Measurements from ENCODE around the gene RALBP1.
"Not testable (repeated sequence)": the region's sequence is repeated elsewhere in the genome, so short reads cannot be mapped to it uniquely, and the experiment has no call there.

Gene RALBP1

GRCh38 chr18:9454061-9454703 lies 21.1 kb upstream of the RALBP1 start:
- DNase-seq (ENCODE audit: low read depth), result no peak

DNA sequence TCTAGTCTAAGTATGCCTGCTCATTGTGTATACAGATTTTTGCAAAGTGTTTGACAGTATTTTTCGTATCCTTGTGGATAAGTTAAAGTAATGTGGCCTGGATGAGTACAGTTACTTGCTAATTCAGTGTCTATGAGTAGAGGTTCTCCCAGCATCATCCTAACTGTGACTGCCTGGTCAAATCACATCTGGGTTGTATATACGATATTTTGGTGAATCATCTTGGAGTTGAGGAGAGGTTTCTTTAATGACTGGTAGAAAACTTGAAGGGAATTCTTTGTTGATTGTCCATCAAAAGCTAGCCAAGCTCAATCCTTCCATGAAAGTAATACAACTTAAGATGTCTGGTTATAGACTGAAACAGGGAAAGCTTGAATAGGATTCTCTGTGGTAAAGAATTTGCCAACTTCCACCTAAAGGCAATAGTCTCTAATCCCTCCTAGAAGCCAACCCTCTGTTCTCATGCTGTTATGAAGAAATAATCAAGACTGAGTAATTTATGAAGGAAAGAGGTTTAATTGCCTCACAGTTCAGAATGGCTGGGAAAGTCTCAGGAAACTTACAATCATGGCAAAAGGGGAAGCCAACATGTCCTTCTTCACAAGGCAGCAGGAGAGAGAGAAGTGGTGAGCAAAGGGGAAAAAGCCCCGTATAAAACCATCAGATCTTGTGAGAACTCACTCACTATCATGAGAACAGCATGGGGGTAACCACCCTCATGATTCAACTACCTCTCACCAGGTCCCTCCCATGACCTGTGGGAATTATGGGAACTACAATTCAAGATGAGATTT lies 19.4 kb upstream of the RALBP1 start:
- no peak for DNase-seq (ENCODE audit: low read depth)

GRCh38 chr18:9466127-9466526 lies 9.2 kb upstream of the RALBP1 start:
- DNase-seq (ENCODE audit: low read depth), result no peak

DNA sequence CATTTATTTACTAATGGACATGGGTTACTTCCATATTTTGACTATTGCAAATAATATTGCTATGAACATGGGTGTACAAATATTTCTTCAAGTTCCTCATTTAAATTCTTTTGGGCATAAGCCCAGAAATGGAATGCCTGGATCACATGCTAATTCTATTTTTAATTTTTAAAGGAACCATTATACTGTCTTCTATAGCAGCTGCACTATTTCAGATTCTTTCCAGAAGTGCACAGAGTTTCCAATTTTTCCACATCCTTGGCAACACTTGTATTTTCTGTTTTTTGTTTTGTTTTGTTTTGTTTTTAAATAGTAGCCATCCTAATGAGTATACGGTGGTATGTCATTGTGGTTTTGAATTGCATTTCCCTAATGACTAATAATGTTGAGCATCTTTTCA lies 8.5 kb upstream of the RALBP1 start:
- DNase-seq (ENCODE audit: low read depth), result no peak

GRCh38 chr18:9468998-9469397 lies 6.3 kb upstream of the RALBP1 start:
- no peak for DNase-seq (ENCODE audit: low read depth)

GRCh38 chr18:9469685-9470084 lies 5.6 kb upstream of the RALBP1 start:
- no peak for DNase-seq (ENCODE audit: low read depth)

DNA sequence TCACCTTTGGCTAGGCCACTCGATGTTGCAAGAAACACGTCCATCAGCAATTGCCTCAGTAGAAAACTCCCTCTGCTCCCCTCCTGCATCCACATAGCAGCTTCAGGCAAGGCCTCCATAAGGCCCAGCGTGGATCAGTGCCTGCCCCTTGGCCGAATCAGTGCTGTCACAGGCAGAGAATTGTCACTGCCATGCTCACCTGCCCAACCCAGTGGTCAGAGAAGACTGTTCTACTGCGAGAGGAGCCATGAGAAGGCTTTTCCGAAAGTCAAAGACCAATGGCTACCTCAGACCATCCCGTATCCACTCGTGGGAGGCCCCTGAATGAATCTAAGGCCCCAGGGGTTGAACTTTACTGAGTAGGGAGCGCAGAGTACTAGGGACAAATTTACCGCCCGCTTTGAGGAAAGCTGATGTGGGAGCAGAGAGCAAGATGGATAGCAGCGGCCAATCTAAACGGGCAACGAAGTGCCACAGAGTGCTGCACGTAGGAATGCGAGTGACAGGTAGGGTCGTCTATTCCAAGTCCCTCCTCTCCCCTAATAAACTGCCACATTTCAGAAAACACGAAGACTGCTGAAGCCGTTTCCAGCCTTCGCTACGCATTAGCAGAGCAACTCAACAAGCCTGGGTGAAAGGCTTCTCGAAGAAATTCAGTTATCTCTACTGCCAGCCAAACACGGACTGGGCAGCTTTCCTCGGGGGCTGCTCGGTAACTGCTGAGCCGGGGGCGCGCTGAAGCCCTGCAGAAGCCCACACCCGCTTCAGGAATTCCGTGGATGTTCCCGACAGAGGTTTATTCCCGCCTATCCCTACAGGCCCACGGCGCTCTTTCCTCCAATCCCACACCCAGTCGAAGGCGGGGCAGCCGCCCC lies 968 bp upstream of the RALBP1 start:
- DNase-seq (ENCODE audit: low read depth), result no peak

- DNase-seq (ENCODE audit: low read depth), result peak; percentile 45
These were observed 604 bp downstream of the RALBP1 start for GRCh38 chr18:9475643-9476591.

DNA sequence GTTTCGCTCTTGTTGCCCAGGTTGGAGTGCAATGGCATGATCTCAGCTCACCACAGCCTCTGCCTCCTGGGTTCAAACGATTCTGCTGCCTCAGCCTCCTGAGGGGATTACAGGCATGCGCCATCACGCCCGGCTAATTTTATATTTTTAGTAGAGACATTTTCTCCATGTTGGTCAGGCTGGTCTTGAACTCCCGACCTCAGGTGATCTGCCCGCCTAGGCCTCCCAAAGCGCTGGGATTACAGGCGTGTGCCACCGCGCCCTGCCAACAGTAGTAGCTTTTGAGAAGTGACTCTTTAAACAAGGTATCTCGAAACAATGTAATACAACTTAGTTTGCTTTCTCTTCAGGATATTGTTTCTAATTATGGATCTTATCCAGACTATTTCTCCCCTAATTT lies 1.6 kb downstream of the RALBP1 start:
- not testable (repeated sequence) for DNase-seq (ENCODE audit: low read depth)

GRCh38 chr18:9477509-9477908 lies 2.2 kb downstream of the RALBP1 start:
- no peak for DNase-seq (ENCODE audit: low read depth)

DNA sequence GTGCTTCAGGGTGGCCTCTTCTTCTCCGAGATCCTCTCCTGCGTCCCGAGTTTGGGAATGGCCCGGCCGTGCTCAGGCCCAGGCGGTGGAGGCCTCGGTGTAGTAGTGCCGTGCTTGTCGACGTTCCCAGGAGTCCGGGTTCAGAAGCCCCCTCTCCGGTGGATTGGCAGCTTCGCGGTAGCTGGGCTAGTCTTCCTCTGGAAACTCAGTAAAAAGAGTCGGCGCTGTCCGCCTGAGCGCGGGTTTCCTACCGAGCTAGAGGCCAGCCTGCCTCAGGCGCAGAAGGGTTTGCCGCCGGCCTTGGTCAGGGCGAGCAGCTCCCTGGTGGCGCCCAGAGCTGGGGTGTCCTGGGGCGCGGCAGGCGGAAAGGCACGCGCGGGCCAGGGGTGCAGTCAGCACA lies 3.2 kb downstream of the RALBP1 start:
- DNase-seq (ENCODE audit: low read depth), result no peak

DNA sequence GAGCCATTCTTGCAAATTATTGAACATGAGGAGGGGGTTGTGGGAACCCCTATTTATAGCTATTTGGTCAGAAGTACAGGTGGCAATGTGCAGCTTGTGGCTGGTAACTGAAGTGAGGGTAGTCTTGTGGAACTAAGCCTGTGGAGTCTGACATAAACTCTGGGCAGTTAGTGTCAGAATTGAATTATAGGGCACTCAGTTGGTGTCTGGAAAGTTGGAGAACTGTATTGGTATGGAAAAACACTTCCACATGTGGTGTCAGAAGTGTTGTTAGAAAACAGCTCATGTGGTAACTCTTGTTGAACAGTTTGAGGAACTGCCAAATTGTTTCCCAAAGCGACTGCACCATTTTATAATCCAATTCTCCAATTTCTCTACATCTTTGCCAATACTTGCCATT lies 7.5 kb downstream of the RALBP1 start:
- DNase-seq (ENCODE audit: low read depth), result no peak

DNA sequence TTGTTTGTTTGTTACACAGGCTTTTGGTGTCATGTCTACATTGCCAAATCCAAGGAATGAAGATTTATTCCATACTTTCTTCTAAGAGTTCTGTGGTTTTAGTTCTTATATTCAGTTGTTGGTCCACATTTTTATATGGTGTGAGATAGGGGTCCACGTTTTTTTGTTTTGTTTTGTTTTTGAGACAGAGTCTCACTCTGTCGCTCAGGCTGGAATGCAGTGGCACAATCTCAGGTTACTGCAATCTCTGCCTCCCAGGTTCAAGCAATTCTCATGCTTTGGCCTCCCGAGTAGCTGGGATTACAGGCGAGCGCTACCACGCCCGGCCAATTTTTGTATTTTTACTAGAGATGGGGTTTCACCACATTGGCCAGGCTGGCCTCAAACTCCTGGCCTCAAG lies 8.2 kb downstream of the RALBP1 start:
- no peak for DNase-seq (ENCODE audit: low read depth)

DNA sequence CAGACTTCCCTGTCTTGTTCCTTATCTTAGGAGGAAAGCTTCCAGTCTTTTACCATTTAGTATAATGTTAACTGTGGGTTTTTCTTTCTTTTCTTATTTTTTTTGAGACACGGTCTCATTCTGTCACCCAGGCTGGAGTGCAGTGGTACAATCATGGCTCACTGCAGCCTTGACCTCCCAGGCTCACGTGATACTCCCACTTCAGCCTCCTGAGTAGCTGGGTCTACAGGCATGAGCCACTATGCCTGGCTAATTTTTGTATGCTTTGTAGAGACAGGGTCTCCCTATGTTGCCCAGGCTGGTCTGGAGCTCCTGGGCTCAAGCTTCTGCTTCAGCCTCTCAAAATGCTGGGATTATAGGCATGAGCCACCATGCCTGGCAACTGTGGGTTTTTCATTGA lies 9.5 kb downstream of the RALBP1 start:
- not testable (repeated sequence) for DNase-seq (ENCODE audit: low read depth)

DNA sequence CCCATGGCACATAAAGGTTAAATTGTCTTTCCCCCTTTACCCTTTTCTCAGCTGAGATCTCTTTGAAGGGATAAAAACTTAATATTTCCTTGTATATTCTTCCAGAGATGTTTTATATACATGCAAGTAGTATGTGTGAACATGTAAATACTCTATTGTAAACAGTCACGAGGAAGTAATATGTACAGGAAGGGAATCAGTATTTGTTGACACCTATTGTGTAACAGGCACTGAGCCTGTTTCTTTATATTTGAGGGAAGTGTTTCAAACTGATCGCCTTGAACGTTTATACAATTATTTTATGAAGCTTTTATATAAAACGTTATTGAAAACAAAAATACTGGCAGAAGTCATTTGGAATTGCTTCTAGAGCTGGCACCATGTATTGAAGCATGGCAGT lies 13.2 kb downstream of the RALBP1 start:
- no peak for DNase-seq (ENCODE audit: low read depth)

- DNase-seq (ENCODE audit: low read depth), result no peak
These were observed 19.5 kb downstream of the RALBP1 start for GRCh38 chr18:9494778-9495331.

- no peak for DNase-seq (ENCODE audit: low read depth)
These were observed 20.2 kb downstream of the RALBP1 start for GRCh38 chr18:9495465-9495864.

DNA sequence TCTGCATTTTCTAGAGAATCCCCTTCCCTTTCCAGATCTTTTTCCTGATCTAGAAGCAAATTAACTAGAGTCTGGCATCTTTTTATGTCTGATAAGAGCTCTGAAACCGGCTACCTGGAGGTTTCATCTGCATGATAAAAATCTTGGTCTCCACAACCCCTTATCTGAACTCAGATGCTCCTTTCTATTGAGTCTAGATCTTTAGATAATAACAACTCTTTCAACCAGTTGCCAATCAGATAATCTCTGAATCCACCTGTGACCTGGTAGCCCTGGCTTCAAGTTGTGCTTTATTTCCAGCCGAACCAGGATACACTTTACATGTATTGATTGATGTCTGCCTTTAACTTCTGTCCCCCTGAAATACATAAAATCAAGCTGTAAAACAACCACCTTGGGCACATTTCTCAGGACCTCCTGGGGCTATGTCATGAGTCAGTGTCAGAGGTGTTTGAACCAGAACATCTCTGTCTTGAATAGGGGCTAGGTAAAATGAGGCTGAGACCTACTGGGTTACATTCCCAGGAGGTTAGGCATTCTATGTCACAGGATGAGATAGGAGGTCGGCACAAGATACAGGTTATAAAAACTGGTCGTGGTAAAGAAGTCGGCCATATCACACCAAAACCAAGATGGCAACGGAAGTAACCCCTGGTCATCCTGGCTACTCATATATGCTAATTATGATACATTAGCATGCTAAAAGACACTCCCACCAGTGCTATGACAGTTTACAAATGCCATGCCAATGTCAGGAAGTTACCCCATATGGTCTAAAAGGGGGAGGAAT lies 20.8 kb downstream of the RALBP1 start:
- no peak for DNase-seq (ENCODE audit: low read depth)

DNA sequence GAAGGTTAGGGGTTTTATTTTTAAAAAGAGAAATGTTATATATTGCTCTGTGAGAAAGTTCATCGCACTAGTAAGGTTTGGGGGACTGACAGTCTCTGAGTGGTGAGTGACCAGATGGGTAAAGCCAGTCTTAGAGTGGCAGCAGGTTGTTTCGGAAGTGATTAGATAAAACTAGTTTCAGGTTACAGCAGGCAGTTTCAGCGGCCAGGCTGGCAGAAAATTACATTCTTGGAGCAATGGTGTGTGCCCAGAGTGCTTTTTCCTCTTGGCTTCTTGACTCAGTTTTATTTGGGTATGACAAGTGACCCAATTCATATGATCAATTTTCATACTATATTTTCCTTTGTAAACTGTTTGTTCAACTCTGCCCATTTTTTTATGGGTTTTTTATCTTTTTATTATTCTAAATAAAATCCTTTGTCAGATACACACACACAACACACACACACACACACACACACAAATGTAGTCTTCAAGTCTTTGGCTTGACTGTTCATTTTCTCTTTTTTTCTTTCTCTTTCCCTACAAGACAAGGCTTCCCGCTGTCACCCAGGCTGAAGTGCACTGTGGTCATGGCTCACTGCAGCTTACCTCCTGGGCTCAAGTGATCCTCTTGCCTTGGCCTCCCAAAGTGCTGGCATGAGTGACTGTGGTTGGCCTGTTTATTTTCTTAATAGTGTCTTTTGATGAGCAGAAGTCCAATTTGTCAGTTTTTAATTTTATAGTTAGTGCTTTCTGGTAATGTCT lies 30.9 kb downstream of the RALBP1 start:
- no peak for DNase-seq (ENCODE audit: low read depth)

- DNase-seq (ENCODE audit: low read depth), result no peak
These were observed 32.3 kb downstream of the RALBP1 start for GRCh38 chr18:9507565-9508088.

Measured in activated gamma-delta T cell treated with anti-CD3 and anti-CD28 coated beads, Interleukin-2, amount 50 U/mL, for 16 hours (primary cell).